ENCODE data around the gene RMND5B.

The RMND5B gene

GRCh38 chr5:178119915-178120606, 10.8 kb upstream of the RMND5B start:
- TF ChIP-seq, protein P1, sequence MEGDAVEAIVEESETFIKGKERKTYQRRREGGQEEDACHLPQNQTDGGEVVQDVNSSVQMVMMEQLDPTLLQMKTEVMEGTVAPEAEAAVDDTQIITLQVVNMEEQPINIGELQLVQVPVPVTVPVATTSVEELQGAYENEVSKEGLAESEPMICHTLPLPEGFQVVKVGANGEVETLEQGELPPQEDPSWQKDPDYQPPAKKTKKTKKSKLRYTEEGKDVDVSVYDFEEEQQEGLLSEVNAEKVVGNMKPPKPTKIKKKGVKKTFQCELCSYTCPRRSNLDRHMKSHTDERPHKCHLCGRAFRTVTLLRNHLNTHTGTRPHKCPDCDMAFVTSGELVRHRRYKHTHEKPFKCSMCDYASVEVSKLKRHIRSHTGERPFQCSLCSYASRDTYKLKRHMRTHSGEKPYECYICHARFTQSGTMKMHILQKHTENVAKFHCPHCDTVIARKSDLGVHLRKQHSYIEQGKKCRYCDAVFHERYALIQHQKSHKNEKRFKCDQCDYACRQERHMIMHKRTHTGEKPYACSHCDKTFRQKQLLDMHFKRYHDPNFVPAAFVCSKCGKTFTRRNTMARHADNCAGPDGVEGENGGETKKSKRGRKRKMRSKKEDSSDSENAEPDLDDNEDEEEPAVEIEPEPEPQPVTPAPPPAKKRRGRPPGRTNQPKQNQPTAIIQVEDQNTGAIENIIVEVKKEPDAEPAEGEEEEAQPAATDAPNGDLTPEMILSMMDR (IDR thresholded peaks at IDR 0.05; ENCODE audit: low read depth, low read length, missing control alignments): no peak
- no peak overlapping the region for H3K4me3 ChIP-seq (ENCODE audit: low read depth, low read length)
- no peak for DNase-seq (ENCODE audit: low read depth)

DNA sequence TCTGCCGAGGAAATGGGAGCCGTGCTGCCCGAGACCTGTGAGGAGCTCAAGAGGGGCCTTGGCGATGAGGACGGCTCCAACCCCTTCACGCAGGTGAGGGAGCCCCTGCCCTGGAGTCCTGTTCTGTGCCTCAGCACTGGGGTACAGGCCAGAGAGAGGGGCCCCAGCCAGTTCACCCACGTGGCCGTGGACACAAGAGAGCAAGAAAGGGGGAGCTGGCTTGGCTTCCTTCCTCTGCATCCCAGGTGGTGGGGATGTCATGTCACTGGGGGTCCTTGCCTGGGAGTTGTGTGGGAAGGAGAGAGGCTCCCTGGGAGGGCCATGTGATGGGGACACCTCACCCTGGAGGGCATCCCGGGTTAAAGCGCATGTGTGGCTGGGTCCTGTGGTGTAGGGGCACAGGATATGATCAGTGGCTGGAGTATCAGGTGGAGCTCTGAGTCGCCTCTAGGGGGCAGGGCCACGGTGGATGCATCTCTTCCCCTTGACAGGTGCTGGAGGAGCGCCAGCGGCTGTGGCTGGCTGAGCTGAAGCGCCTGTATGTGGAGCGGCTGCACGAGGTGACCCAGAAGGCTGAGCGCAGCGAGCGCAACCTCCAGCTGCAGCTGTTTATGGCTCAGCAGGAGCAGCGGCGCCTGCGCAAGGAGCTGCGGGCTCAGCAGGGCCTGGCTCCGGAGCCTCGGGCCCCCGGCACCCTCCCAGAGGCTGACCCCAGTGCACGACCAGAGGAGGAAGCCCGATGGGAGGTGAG, 10.0 kb upstream of the RMND5B start:
- TF ChIP-seq, protein P1 (IDR thresholded peaks at IDR 0.05; ENCODE audit: low read depth, low read length, missing control alignments): peak; percentile 88
- DNase-seq (ENCODE audit: low read depth): peak; percentile 84
- H3K4me3 ChIP-seq (ENCODE audit: low read depth, low read length): no peak overlapping the region

DNA sequence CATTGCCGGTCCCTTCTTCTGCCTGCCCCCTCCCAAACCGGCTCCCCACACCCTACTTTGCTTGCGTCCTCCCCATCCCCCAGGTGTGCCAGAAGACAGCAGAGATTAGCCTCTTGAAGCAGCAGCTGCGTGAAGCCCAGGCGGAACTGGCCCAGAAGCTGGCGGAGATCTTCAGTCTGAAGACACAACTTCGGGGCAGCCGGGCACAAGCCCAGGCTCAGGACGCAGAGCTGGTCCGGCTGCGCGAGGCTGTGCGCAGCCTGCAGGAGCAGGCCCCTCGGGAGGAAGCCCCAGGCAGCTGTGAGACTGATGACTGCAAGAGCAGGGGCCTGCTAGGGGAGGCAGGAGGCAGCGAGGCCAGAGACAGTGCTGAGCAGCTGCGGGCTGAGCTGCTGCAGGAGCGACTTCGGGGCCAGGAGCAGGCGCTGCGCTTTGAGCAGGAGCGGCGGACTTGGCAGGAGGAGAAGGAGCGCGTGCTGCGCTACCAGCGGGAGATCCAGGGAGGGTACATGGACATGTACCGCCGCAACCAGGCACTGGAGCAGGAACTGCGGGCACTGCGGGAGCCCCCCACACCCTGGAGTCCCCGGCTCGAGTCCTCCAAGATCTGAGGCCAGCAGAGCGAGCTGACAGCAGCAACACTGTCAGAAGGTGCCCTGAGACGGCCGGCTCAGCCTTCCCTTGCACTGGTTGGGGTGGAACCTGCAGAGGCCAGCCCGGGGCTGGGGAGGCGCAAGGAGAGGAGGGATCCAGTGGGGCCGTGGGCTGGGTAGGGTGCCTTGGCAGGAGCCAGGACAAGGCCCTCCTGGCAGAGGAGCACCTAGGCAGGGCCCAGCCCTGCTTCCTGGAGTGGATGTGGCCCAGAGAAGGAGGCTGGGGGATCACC, 9.2 kb upstream of the RMND5B start:
- no peak for DNase-seq (ENCODE audit: low read depth)
- no peak overlapping the region for H3K4me3 ChIP-seq (ENCODE audit: low read depth, low read length)
- TF ChIP-seq, protein P1 (IDR thresholded peaks at IDR 0.05; ENCODE audit: low read depth, low read length, missing control alignments): no peak

DNA sequence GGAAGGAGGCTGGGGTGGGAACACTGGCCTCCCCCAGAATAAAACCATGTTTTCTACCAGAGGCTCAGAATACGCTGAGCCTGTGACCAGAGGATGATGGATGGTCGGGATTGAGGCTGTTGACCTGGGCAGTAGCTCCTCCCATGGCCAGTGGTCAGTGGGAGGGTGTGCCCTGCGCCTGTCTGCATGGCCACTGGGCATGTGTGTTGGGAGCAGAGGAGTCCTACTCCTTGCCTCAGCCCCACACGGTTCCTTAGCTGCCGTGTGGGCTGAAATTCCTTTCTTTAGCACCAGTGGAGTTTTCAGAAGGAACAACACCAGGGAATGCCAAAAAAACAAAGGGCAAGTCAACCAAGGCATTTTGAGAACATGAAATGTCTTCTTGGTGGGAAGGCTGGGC, 8.5 kb upstream of the RMND5B start:
- DNase-seq (ENCODE audit: low read depth): no peak
- H3K4me3 ChIP-seq (ENCODE audit: low read depth, low read length): no peak overlapping the region
- TF ChIP-seq, protein P1 (IDR thresholded peaks at IDR 0.05; ENCODE audit: low read depth, low read length, missing control alignments): no peak

DNA sequence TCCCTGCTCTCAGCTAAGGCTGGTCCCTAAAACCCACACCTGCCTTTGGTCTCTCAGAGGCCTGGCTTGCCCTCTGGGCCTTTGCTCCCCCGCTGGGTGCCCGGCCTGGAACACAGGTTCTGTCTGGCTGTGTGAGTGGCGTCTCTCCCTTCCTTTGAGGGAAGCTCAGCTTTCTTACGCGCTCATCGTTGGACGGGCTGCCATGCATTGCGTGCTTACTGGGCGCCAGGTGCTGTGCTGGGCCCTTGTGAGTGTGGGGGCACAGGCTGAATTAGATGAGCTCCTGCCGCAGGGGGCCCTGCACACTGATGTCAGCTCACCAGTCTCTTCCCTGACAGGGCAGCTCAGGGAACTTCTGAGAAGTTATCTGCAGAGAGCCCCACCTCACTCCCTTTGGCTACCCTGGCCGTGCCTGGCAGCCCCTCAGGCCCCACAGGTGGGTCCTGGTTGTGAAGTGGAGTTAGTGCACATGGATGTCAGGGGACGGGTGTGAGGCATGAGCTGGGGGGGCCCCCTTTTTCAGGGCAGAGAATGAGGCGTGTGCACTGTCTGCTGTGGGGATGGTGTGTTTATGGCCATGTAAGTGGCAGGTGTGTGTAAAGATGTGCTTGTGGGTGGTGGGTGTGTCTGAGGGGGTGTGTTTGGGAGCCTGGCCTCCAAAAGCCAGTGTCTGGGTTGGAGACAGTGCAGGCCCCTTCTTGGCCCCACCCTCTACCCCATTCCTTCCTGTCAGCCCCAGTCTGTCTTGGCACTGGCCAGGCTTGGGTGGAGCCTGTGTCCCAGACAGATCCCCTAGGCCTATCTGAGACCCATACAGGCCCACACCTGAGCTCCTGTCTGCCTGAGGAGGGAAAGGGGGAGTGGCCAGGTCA, 7.5 kb upstream of the RMND5B start:
- no peak overlapping the region for H3K4me3 ChIP-seq (ENCODE audit: low read depth, low read length)
- TF ChIP-seq, protein P1 (IDR thresholded peaks at IDR 0.05; ENCODE audit: low read depth, low read length, missing control alignments): no peak
- DNase-seq (ENCODE audit: low read depth): no peak

Measured in GM12864 (cell line).